ENCODE measurements around the gene SIGLEC12. TPM values are rescaled to one million over a fixed set of nuclear protein-coding genes. Genes with fewer than 3 reads are reported as not detected.

SIGLEC12 gene
- total and polyA plus RNA-seq, 9 of the 15 experiments (the other 6 are each of a cell fraction or from before 2014, with no cell fraction given): 0.08 to 1.3 (median 0.54) TPM

- no peak for TF ChIP-seq NKRF (IDR thresholded peaks at IDR 0.05; ENCODE audit: borderline replicate concordance)
- no peak for TF ChIP-seq ZNF77 (CRISPR knock-in tag; IDR thresholded peaks at IDR 0.05)
- no peak for TF ChIP-seq MIER1 (IDR thresholded peaks at IDR 0.05; ENCODE audit: low read depth)
- no peak for TF ChIP-seq ZNF174 (CRISPR knock-in tag; IDR thresholded peaks at IDR 0.05)
- no peak for TF ChIP-seq MYC (IDR thresholded peaks at IDR 0.05; ENCODE audit: low read depth, low read length)
- TF ChIP-seq MYC (CRISPR knock-in tag; IDR thresholded peaks at IDR 0.05; ENCODE audit: borderline replicate concordance, low read depth): no peak
Observed at GRCh38 chr19:51505904-51506303, 4.3 kb upstream of the SIGLEC12 start (continued).

GRCh38 chr19:51503896-51504295, 2.3 kb upstream of the SIGLEC12 start:
- Histone ChIP-seq H3K79me2 (ENCODE audit: control insufficient read depth, insufficient read depth, low read length) (peaks cover 7% of the 10 kb centered on the region), H3K36me3 (ENCODE audit: control insufficient read depth, insufficient read depth, low read length) (no peaks in the 10 kb centered on the region), H3K27ac (ENCODE audit: extremely low read depth, low read depth, low read length) (no peak overlapping the region), H4K20me1 (replicated peaks; ENCODE audit: control insufficient read depth, insufficient read depth, low read length) (no peaks in the 10 kb centered on the region), H3K27me3 (ENCODE audit: control insufficient read depth in 2 of 2, insufficient read depth in 2 of 2, low read length in 2 of 2) (no peaks in the 10 kb centered on the region), H3K9ac (ENCODE audit: insufficient read depth in 1 of 2, low read depth in 2 of 2, low read length in 2 of 2) (no peak overlapping the region), H2AFZ (ENCODE audit: low read depth, low read length) (peak overlapping the region; percentile 41; the same call in 1 of the 2 replicates), H3K4me3 (no peak overlapping the region), H3K4me2 (ENCODE audit: insufficient read depth, low read length) (no peak overlapping the region), H3K9me3 (replicated peaks; ENCODE audit: control insufficient read depth, insufficient read depth, low read depth, low read length) (no peaks in the 10 kb centered on the region; the same call in 1 of the 2 replicates), H3K9me1 (ENCODE audit: control insufficient read depth, insufficient read depth, low read length) (no peaks in the 10 kb centered on the region), H3K4me1 (replicated peaks in 1 of 2; ENCODE audit: control insufficient read depth in 2 of 2, insufficient read depth in 2 of 2, low read length in 2 of 2) (peaks cover 36 to 46% of the 10 kb centered on the region in 2 experiments)
- WGBS (ENCODE audit: insufficient coverage, low coverage, missing lambda C conversion rate): 58% methylated on average over 3 of the region's 3 CpGs
- DNase-seq (ENCODE audit: extremely low read depth in 1 of 4, low spot score in 3 of 4) (no peak), ATAC-seq (no peak), FAIRE-seq (no peak)
- POLR2A ChIA-PET: interaction anchor here (0.7 to 0.8 kb wide), 2 partner anchors 27 to 67 kb away, joined by 3 read pairs; partner anchors contain the start of gene ZNF175
- intact Hi-C loops (cut with micrococcal nuclease) (no loop called here), in situ Hi-C loops (cut with MboI) (no loop called here)
- CTCF ChIA-PET (ENCODE audit: low intra/inter-chr PET ratio): no interaction called here
- no TSS peak for BruUV-seq (replicated peaks)
- TF ChIP-seq ZNF316 (IDR thresholded peaks at IDR 0.05): peak; percentile 54; the same call in 1 of the 2 replicates
- no peak for TF ChIP-seq TFAM (CRISPR knock-in tag; conservative IDR thresholded peaks at IDR 0.05)
- TF ChIP-seq TRIM24 (IDR thresholded peaks at IDR 0.05): peak in 1 of 2 experiments; percentile 44; a peak in 1 of 4 replicates
- TF ChIP-seq NR1H2 (CRISPR knock-in tag; IDR thresholded peaks at IDR 0.05): no peak
- TF ChIP-seq TRIM28 (IDR thresholded peaks at IDR 0.05): 0 out of 2 replicates have a peak, but pooled peaks have one; percentile 27
- no peak for TF ChIP-seq HDAC6 (IDR thresholded peaks at IDR 0.05; ENCODE audit: low read depth, low read length)
- no peak for TF ChIP-seq ATF6 (CRISPR knock-in tag; IDR thresholded peaks at IDR 0.05)
- no peak for TF ChIP-seq MYC (IDR thresholded peaks at IDR 0.05; ENCODE audit: low read depth, low read length)
- TF ChIP-seq MYC (CRISPR knock-in tag; IDR thresholded peaks at IDR 0.05; ENCODE audit: borderline replicate concordance, low read depth): no peak
- TF ChIP-seq SIN3A (IDR thresholded peaks at IDR 0.05; ENCODE audit: borderline replicate concordance in 2 of 2, control insufficient read depth in 1 of 2, low read depth in 2 of 2, low read length in 2 of 2): no peak
- no peak for TF ChIP-seq NFXL1 (CRISPR knock-in tag; IDR thresholded peaks at IDR 0.05)
- no peak for TF ChIP-seq LEF1 (IDR thresholded peaks at IDR 0.05)
- TF ChIP-seq POLR2A (conservative IDR thresholded peaks at IDR 0.05): no peak

All from K562 (cell line).